IMR-90 (cell line): Measurements from ENCODE around the gene GAL3ST2. TPM values are rescaled to one million over a fixed set of nuclear protein-coding genes. Genes with fewer than 3 reads are reported as not detected.

Source experiments
- ATAC-seq: fragments of 200-7000 bp; cut with Tn5 transposase; 2 replicates; pipeline ENCODE4 v1.9.1; 2020; ENCODE audit warnings: low read depth, mild to moderate bottlenecking, moderate library complexity
- BruUV-seq: library from RNA; stranded (reverse); fragments of 400-500 nt; replicated peaks from 2 replicates; lab custom pipeline; 2021; lab: Mats Ljungman, UMichigan
- CTCF ChIA-PET: fragments of 300-600 bp; formaldehyde crosslinking; extraction: SDS; loops from one replicate; lab custom pipeline; 2021; ENCODE audit warnings: antibody characterized with exemption; lab: Yijun Ruan, JAX
- POLR2A ChIA-PET: fragments of 300-600 bp; sonication (Branson Sonifier 250); formaldehyde crosslinking; loops from one replicate; lab custom pipeline; 2022; ENCODE audit warnings: antibody characterized with exemption; ENCODE audit not compliant: unreplicated experiment; lab: Charles Lee
- DNase-seq: peaks from one replicate; pipeline ENCODE4 v3.0.0; 2013
- H2AFZ ChIP-seq: replicated peaks from 2 replicates; pipeline ENCODE3; 2013; ENCODE audit warnings: low read length, mild to moderate bottlenecking; ENCODE audit not compliant: poor library complexity
- H2AK5ac ChIP-seq: 2 replicates; pipeline ENCODE4 v1.6.1; 2013; ENCODE audit warnings: low read depth, low read length, inconsistent platforms
- H2AK9ac ChIP-seq: replicated peaks from 2 replicates; pipeline ENCODE3; 2013; ENCODE audit warnings: mild to moderate bottlenecking, low read depth, low read length, moderate library complexity; ENCODE audit not compliant: poor library complexity
- H2BK120ac ChIP-seq: 2 replicates; pipeline ENCODE4 v1.6.1; 2013; ENCODE audit warnings: low read depth, low read length, inconsistent platforms
- H2BK15ac ChIP-seq: 3 replicates; pipeline ENCODE4 v1.6.1; 2013; ENCODE audit warnings: low read depth, low read length, inconsistent platforms
- H2BK20ac ChIP-seq: 2 replicates; pipeline ENCODE4 v1.6.1; 2013; ENCODE audit warnings: low read depth, mild to moderate bottlenecking, inconsistent platforms, low read length, moderate library complexity
- H2BK5ac ChIP-seq: 2 replicates; pipeline ENCODE4 v1.6.1; 2013; ENCODE audit warnings: mild to moderate bottlenecking, low read depth, low read length, inconsistent platforms; ENCODE audit not compliant: poor library complexity, severe bottlenecking
- H3K14ac ChIP-seq: replicated peaks from 2 replicates; pipeline ENCODE4 v1.6.1; 2013; ENCODE audit warnings: low read depth, low read length, inconsistent platforms
- H3K18ac ChIP-seq: 2 replicates; pipeline ENCODE4 v1.6.1; 2013; ENCODE audit warnings: low read depth, low read length, control low read depth
- H3K23ac ChIP-seq: 2 replicates; pipeline ENCODE4 v1.6.1; 2013; ENCODE audit warnings: low read depth, low read length, inconsistent platforms
- H3K27ac ChIP-seq: 2 replicates; pipeline ENCODE4 v1.5.1; 2013; ENCODE audit warnings: mild to moderate bottlenecking, control low read depth, low read length; ENCODE audit not compliant: insufficient read depth
- H3K27me3 ChIP-seq: 2 replicates; pipeline ENCODE4 v1.6.1; 2013; ENCODE audit warnings: low read length; ENCODE audit not compliant: control insufficient read depth, insufficient read depth
- H3K36me3 ChIP-seq: 2 replicates; pipeline ENCODE4 v1.6.1; 2013; ENCODE audit warnings: low read length, mixed read lengths; ENCODE audit not compliant: control insufficient read depth, insufficient read depth
- H3K4ac ChIP-seq: 2 replicates; pipeline ENCODE4 v1.6.1; 2013; ENCODE audit warnings: low read depth, low read length, inconsistent platforms
- H3K4me1 ChIP-seq: 2 replicates; pipeline ENCODE4 v1.6.1; 2013; ENCODE audit warnings: low read length, mixed read lengths; ENCODE audit not compliant: control insufficient read depth, insufficient read depth
- H3K4me2 ChIP-seq: 2 replicates; pipeline ENCODE4 v1.6.1; 2013; ENCODE audit warnings: low read depth, mild to moderate bottlenecking, control low read depth, low read length, moderate library complexity
- H3K4me3 ChIP-seq: 2 replicates; pipeline ENCODE4 v1.5.1; 2013; ENCODE audit warnings: low read depth, mild to moderate bottlenecking, control low read depth, low read length, moderate library complexity; ENCODE audit not compliant: insufficient read depth
- H3K56ac ChIP-seq: 2 replicates; pipeline ENCODE4 v1.6.1; 2013; ENCODE audit warnings: low read length, inconsistent platforms; ENCODE audit not compliant: insufficient read depth; ENCODE audit errors: extremely low read depth
- H3K79me1 ChIP-seq, 2 experiments: 2 replicates each; pipeline ENCODE4 v1.6.1; 2013; ENCODE audit warnings: low read length in 2 of 2, inconsistent platforms in 1 of 2, low read depth in 1 of 2
- H3K9ac ChIP-seq: 2 replicates; pipeline ENCODE4 v1.6.1; 2013; ENCODE audit warnings: low read depth, low read length, control low read depth
- H3K9me1 ChIP-seq: 2 replicates; pipeline ENCODE4 v1.6.1; 2013; ENCODE audit warnings: low read length, inconsistent platforms; ENCODE audit not compliant: insufficient read depth
- H3K9me3 ChIP-seq: 2 replicates; pipeline ENCODE4 v1.6.1; 2013; ENCODE audit warnings: low read length; ENCODE audit not compliant: control insufficient read depth, insufficient read depth
- H4K20me1 ChIP-seq: 2 replicates; pipeline ENCODE4 v1.6.1; 2013; ENCODE audit warnings: low read length, inconsistent platforms; ENCODE audit not compliant: insufficient read depth
- H4K5ac ChIP-seq: 2 replicates; pipeline ENCODE4 v1.6.1; 2013; ENCODE audit warnings: mild to moderate bottlenecking, low read depth, low read length, control low read depth
- H4K8ac ChIP-seq, 2 experiments: 2 replicates each; pipeline ENCODE4 v1.6.1; 2013; ENCODE audit warnings: low read depth in 2 of 2, low read length in 2 of 2, control low read depth in 1 of 2, inconsistent platforms in 1 of 2
- H4K91ac ChIP-seq: 2 replicates; pipeline ENCODE4 v1.6.1; 2013; ENCODE audit warnings: low read depth, low read length, inconsistent platforms; ENCODE audit not compliant: insufficient read depth
- CHD1 ChIP-seq: IDR thresholded peaks from 2 replicates; pipeline ENCODE4 v1.6.1; 2012; ENCODE audit warnings: low read depth, low read length, improper control_type of control experiment
- MAFK ChIP-seq: IDR thresholded peaks from 2 replicates; pipeline ENCODE4 v1.6.1; 2012; ENCODE audit warnings: low read depth, low read length, improper control_type of control experiment
- RAD21 ChIP-seq: IDR thresholded peaks from 2 replicates; pipeline ENCODE4 v1.6.1; 2012; ENCODE audit warnings: low read length, improper control_type of control experiment
- USF2 ChIP-seq: fragments of 150-350 bp; IDR thresholded peaks from 2 replicates; pipeline ENCODE4 v1.6.1; 2017; ENCODE audit warnings: mild to moderate bottlenecking, antibody characterized with exemption, low read length, low read depth
- WGBS, 2 experiments: methylation state at CpG; one replicate each; pipeline versions ENCODE4 v1.1.5 to v1.1.7; 2013; ENCODE audit warnings: missing lambda C conversion rate in 2 of 2; ENCODE audit not compliant: insufficient read length in 1 of 2; ENCODE audit errors: extremely low coverage in 2 of 2; 5-methylcytosine and 5-hydroxymethylcytosine counted together
- dilution Hi-C: fragments of 300-500 bp; cut with HindIII; formaldehyde crosslinking; loops from one replicate; pipeline ENCODE4 v1.14.3; 2018; ENCODE audit warnings: low sequenced_read_pairs; ENCODE audit not compliant: unreplicated experiment
- in situ Hi-C: fragments of 300-500 bp; cut with MboI; formaldehyde crosslinking; loops from 3 replicates; pipeline ENCODE4 v1.14.3; 2019; ENCODE audit warnings: low sequenced_read_pairs, inconsistent platforms, mixed read lengths
- intact Hi-C: fragments of 100-400 bp; cut with micrococcal nuclease; formaldehyde crosslinking; loops from 2 replicates; pipeline ENCODE4 v1.10.0; 2022
- polyA plus RNA-seq, 3 experiments: library from polyadenylated mRNA; depleted of rRNA; stranded (reverse); fragments of >200 nt; gene quantifications; 2 replicates each; pipeline ENCODE4 v1.2.3, GENCODE V29; 2012; ENCODE audit warnings: low replicate concordance in 1 of 3
- total RNA-seq: library from RNA; depleted of rRNA; stranded (reverse); fragments of >200 nt; gene quantifications from 2 replicates; pipeline ENCODE4 v1.2.3, GENCODE V29; 2012
- TF ChIP-seq, protein P1 (sequence below): fragments of 150-350 bp; IDR thresholded peaks from 2 replicates; pipeline ENCODE4 v1.6.1; 2016; ENCODE audit warnings: low read depth, mild to moderate bottlenecking, low read length, moderate library complexity, borderline replicate concordance

GAL3ST2 gene
- total and polyA plus RNA-seq, 2 of the 4 experiments (the other 2 are of a cell fraction) = 0.07 TPM; not detected in 1

- in situ Hi-C loops = no loop called here
Observed at GRCh38 chr2:241734208-241734466, 42.5 kb upstream of the GAL3ST2 start.

More at GRCh38 chr2:241734208-241734466, 42.5 kb upstream of the GAL3ST2 start:
- H2AK5ac ChIP-seq = 0 out of 2 replicates have a peak overlapping the region, but pooled peaks have one; percentile 51
- intact Hi-C loops (loop anchor here (2.0 kb wide), 1 partner anchor 69 kb away; no protein-coding TSS in a partner anchor), dilution Hi-C loops (no loop called here)
- ChIA-PET CTCF (interaction anchor here (0.6 kb wide), 2 partner anchors 48 to 515 kb away, joined by 3 read pairs; no protein-coding TSS in a partner anchor), POLR2A (no interaction called here)
- H4K20me1 ChIP-seq = peaks cover 17% of the 10 kb centered on the region
- H3K9me3 ChIP-seq = no peaks in the 10 kb centered on the region
- ATAC-seq (no peak), DNase-seq (no peak)
- H3K4me3 ChIP-seq = peak overlapping the region; percentile 74
- no peak overlapping the region for H3K56ac ChIP-seq
- no peak overlapping the region; the same call in 1 of the 2 replicates for H3K18ac ChIP-seq
- TF ChIP-seq, protein P1, sequence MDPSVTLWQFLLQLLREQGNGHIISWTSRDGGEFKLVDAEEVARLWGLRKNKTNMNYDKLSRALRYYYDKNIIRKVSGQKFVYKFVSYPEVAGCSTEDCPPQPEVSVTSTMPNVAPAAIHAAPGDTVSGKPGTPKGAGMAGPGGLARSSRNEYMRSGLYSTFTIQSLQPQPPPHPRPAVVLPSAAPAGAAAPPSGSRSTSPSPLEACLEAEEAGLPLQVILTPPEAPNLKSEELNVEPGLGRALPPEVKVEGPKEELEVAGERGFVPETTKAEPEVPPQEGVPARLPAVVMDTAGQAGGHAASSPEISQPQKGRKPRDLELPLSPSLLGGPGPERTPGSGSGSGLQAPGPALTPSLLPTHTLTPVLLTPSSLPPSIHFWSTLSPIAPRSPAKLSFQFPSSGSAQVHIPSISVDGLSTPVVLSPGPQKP = no peak
- TF ChIP-seq RAD21 = no peak
- no peak for TF ChIP-seq MAFK
- no peak for TF ChIP-seq USF2
- TF ChIP-seq CHD1 = no peak
- no peak overlapping the region for H4K91ac ChIP-seq
- peak overlapping the region; percentile 75 to 83; a peak in 2 of 4 replicates for H4K8ac ChIP-seq
- peaks cover 10 to 18% of the 10 kb centered on the region in 2 experiments for H3K79me1 ChIP-seq
- H2AK9ac ChIP-seq = peak overlapping the region; percentile 92
- H4K5ac ChIP-seq = peak overlapping the region; percentile 93
- no peaks in the 10 kb centered on the region for H3K9me1 ChIP-seq
- H3K4me1 ChIP-seq = no peaks in the 10 kb centered on the region
- peaks cover 5% of the 10 kb centered on the region; the same call in 1 of the 2 replicates for H3K36me3 ChIP-seq
- H2BK5ac ChIP-seq = no peak overlapping the region
- BruUV-seq = no TSS peak
- peak overlapping the region; percentile 42 for H3K9ac ChIP-seq
- H2AFZ ChIP-seq = peak overlapping the region; percentile 94
- peak overlapping the region; percentile 78 for H3K4me2 ChIP-seq
- H3K27ac ChIP-seq = no peak overlapping the region; the same call in 1 of the 2 replicates
- H3K4ac ChIP-seq = peak overlapping the region; percentile 61
- H3K27me3 ChIP-seq = no peaks in the 10 kb centered on the region
- WGBS, 2 experiments = 7% methylated on average over 20 of the region's 25 CpGs; no CpG with 5 or more reads in 1 of the 2 experiments
- H2BK120ac ChIP-seq = no peak overlapping the region
- H2BK20ac ChIP-seq = no peak overlapping the region
- no peak overlapping the region for H3K14ac ChIP-seq
- H3K23ac ChIP-seq = no peak overlapping the region
- no peak overlapping the region; the same call in 2 of the 3 replicates for H2BK15ac ChIP-seq
